GM19463 (cell line): ENCODE measurements around the gene TRIP4.
"Not testable (repeated sequence)": the region's sequence is repeated elsewhere in the genome, so short reads cannot be mapped to it uniquely, and the experiment has no call there.

Experiments
- ATAC-seq: cut with Tn5 transposase; IDR thresholded peaks from one replicate; pipeline ENCODE4 v1.9.1; 2021; ENCODE audit warnings: mild to moderate bottlenecking, moderate library complexity; ENCODE audit not compliant: unreplicated experiment

TRIP4 gene

GRCh38 chr15:64381000-64381751 is 6.5 kb upstream of the TRIP4 start, which contains the start of gene PCLAF:
Gene PCLAF, minus strand, starts transcription at chr15:64381441. Its CDS starts 70 bp downstream, at chr15:64381371.
- peak; percentile 99 for ATAC-seq

DNA sequence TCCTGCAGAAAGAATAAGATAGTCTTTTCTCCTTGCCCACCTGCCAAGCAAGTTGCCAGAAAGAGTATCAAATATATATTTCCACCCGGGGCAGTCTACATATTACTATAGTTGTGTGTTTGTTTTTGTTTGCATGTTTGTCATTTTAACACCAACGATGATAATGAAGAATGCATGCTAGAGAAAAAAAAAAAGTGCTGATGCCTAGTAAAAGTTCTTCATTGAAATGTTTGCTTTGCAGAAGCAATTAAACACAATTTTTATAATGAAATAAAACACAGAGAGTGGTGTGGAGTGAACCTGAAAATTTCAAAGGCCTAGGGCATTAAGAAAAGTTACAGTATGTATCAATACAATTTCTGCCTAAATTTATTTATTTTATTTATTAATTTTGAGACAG is 3.9 kb upstream of the TRIP4 start:
- no peak for ATAC-seq

DNA sequence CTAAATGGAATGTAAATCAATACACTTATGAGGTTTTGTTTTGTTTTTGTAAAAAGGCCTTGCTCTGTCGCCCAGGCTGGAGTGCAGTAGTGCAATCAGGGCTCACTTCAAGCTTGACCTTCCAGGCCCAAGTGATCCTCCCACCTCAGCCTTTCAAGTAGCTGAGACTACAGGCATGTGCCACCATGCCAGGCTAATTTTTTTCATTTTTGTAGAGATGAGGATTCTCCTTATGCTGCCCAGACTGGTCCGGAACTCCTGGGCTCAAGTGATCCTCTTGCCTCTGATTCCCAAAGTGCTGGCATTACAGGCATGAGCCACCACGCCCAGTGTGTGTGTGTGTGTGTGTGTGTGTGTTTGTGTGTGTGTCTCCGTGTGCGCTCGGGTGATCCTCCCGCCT is 1.3 kb upstream of the TRIP4 start:
- ATAC-seq: no peak

DNA sequence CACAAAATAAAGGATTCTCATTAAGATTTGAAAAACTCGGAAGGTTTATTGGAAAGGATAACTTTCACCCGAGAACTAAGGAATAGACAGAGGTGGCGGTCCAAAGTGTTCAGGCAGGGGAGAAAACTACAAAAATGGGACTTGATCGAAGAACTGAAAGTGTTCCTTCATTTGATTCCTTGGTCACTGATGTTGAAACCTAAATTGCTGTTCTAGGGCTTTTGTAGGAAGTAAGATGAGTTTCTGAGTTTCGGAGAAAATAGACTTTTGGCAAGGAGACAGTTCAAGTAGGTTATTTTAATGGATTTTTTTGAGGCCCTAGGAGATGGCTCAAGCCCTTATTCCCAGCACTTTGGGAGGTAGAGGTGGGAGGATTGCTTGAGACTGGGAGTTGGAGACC is 1.4 kb downstream of the TRIP4 start:
- no peak for ATAC-seq

GRCh38 chr15:64392471-64392870 is 4.8 kb downstream of the TRIP4 start:
- ATAC-seq: not testable (repeated sequence)

DNA sequence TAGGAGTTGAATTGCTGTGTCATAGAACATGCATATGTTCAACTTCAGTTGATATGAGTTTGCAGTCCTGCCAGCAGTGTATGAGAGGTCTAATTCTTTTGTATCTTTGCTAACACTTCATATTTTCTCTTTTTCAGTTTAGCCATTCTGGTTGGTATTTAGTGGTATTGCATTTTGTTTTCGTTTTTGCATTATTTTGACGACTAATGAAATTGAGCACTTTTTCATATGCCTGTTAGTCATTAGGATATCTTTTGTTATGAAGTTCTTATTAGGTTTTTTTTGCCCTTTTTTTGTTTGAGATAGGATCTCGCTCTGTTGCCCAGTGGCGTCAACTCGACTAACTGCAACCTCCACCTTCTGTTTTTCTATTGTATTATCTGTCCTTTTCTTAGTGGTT is 9.2 kb downstream of the TRIP4 start:
- ATAC-seq: no peak

DNA sequence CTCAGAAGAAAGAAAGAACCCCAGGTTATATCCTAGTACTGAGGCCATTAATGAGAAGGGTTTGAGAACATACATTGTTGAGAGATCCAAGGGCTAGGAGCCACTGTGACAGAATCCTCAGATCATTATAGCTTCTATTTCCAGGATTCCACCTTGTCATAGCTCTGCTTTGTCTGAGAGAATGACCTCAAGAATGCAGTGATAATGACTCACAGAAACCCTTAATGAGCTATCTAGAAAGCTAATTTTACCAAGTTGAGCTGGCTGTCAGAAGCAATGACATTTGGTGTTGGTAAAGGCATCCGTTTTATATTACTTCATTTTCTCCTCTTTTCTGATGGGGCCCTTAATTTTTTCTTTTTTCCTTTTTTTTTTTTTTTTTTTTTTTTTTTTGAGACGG is 10.9 kb downstream of the TRIP4 start:
- no peak for ATAC-seq

DNA sequence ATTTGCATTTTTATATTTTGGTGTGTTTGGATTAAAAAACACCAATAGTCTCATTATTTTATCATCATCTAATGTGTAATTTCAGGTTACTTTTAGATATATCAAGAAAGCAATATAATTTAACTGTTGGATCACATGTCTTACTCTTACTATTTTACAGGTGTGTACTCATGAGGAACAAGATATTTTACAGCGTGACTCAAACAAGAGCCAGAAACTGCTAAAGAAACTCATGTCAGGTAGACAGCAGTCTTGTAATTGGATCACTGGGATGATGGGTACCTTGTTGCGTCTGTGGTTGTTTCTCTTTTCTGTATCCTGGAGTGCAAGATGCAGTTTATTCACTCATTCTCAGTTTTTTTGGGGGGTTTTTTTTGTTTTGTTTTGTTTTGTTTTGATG is 12.9 kb downstream of the TRIP4 start:
- no peak for ATAC-seq

- no peak for ATAC-seq
Measured at GRCh38 chr15:64412216-64412615, 24.6 kb downstream of the TRIP4 start.

DNA sequence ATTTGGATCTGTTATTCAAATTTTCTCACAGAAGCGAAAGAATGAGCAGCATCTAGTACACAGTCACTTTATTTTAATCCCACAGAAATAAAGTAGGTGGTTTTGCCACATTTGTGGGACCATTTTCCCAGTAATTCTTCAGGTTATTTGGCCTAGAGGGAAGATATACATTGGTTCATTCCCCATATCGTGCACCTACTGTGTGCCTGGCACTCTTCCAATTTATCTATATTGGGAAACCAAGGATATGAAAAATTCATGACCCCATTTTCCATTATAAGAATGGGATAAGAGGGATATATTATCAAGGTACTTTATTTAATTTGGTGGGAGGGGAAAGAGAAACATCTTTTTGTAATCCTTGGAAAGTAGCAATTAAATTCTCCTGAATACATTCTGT is 35.1 kb downstream of the TRIP4 start:
- ATAC-seq: no peak

DNA sequence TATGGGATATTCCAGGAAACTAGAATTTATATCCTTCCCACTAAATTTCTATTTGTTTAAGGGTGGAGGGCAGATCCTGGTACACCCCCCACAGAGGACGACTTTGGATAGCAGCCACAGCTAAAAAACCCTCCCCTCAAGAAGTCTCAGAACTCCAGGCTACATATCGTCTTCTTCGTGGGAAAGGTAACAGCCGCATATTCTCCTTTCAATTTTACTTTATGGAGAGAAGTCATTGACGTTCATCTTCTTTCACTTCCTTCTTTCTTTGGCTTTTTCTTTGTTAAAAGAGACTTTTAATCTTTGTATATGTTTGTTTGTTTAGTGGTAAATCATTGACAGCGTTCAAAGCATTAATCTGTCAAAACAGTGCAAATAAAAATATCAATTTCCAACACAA is 36.3 kb downstream of the TRIP4 start:
- ATAC-seq: no peak

DNA sequence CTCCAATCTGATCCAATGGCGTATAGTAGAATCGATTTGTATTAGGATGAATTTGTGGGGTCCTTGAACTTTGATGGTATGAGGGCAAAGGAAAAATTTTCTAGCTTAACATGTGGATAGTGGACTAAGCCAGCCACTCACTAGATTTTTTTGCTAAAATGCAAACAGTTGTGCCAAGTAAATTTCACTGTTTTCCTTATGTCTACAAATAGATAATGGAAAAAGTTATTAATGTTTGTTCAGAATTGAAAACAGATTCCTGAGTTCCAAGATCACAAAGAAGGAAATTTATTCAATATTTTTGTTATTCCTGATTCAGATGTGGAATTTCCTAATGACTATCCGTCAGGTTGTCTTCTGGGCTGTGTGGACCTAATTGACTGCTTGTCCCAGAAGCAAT is 37.6 kb downstream of the TRIP4 start:
- ATAC-seq: no peak

DNA sequence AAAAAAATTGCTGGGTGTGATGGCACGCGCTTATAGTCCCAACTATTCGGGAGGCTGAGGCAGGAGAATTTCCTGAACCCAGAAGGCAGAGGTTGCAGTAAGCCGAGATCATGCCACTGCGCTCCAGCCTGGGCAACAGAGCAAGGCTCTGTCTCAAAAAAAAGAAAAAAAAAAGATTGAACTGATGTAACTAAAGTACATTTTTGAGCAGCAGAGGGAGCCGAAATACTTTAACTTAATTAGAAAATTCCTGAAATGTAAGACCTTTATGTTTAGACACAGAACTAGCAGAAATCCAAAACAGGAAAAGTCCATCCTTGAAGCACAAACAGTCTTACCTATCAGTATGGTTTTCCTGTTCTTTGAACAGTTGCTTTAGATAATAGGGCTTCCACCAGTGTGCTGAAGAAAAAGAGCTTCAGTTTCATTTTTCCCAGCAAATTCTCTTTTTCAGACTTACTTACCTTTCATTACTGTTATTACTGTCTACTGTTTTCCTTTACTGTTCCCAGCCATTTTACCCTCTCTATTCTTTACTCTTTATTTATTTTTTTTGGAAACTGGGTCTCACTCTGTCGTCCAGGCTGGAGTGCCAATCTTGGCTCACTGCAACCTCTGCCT is 39.3 kb downstream of the TRIP4 start:
- ATAC-seq: no peak

GRCh38 chr15:64429448-64429847 is 41.8 kb downstream of the TRIP4 start:
- ATAC-seq: no peak

GRCh38 chr15:64430000-64430735 is 42.5 kb downstream of the TRIP4 start:
- no peak for ATAC-seq

DNA sequence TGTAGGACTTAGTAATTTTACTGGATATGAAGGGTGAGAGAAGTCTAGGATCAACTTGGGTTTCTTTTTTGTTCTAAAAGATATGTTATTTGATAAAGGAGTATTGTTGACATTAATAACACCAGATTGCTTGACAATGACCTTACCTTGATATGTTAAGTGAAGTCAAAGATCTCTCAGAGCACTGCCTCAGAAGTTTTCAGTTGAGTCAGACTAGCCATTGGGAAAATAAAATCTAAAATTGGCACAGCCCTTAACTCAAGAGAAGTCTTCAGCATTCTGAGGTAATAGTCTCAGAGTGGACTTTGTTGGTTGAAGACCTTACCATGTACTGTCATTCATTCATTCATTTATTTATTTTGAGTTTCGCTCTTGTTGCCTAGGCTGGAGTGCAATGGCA is 50.3 kb downstream of the TRIP4 start:
- ATAC-seq: no peak

- ATAC-seq: no peak
Measured at GRCh38 chr15:64438653-64439447, 51.2 kb downstream of the TRIP4 start.

GRCh38 chr15:64441852-64442251 is 54.2 kb downstream of the TRIP4 start:
- no peak for ATAC-seq

DNA sequence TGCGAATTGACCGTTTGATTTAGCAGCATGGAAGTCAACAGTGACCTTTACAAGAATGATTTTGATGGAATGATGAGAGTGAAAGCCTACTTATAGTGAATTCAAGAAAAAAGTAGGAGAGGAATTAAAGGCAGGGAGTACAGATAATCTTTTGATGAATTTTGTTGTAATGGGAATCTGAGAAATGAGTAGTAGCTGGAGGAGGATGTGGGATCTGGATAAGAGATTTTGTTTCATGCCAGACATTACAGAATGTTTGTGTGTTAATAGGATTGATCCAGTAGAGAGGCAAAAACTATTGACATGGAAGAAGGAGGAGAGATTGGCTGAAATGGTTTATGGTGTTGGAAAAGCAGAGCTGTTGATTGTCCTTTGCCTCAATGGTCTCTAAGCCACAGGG is 55.4 kb downstream of the TRIP4 start:
- no peak for ATAC-seq

DNA sequence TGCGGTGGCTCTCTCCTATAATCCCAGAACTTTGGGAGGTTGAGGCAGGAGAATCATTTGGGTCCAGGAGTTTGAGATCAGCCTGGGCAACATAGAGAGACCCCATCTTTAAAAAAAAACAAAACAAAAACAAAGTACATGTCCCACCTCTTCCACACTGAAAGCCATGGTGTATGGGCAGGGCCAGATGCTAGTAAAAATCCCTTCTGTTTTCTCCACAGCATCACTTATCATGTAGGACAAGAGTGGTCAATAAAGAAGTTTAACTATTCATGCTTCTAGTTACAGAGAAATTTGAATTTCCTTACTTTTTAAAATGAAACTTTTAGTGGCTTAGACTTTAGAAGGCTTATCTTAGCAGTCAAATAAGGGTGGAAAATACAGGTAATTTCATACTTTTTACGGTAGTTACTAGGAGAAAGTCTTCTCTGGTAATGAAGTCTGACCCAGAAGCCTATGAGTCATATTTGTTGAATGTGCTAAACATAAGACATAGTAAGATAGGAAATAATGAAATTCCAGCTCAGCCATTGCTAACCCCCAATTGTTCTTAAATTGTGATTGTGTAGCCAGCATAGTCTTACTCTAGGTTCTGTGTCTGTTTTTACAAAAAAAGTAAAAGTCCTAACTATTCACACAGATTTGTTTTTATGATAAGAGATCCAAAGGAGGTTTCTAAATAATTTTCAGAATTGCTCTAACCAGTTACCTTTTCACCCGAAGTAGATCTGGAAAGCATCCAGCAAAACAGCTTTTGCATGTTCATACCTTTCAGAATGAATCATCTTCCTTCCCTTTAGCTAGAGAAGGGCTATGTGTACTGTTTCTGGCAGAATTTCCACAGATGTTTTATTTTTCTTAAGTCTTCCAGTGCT is 56.3 kb downstream of the TRIP4 start:
- ATAC-seq: peak; percentile 63
